ENCODE results near the gene PREX1.

Gene PREX1

GRCh38 chr20:48807586-48808381, 20.0 kb downstream of the PREX1 start:
- DNase-seq = no peak

GRCh38 chr20:48807051-48807450, 20.7 kb downstream of the PREX1 start:
- no peak for DNase-seq

- no peak for DNase-seq
Measured at GRCh38 chr20:48805716-48806115, 22.1 kb downstream of the PREX1 start.

- no peak for DNase-seq
Measured at GRCh38 chr20:48805286-48805685, 22.5 kb downstream of the PREX1 start.

- no peak for DNase-seq
Measured at GRCh38 chr20:48804300-48804980, 23.4 kb downstream of the PREX1 start.

GRCh38 chr20:48803176-48804053, 24.4 kb downstream of the PREX1 start:
- DNase-seq = no peak

- no peak for DNase-seq
Measured at GRCh38 chr20:48802647-48803046, 25.2 kb downstream of the PREX1 start.

- no peak for DNase-seq
Measured at GRCh38 chr20:48802216-48802615, 25.6 kb downstream of the PREX1 start.

- no peak for DNase-seq
Measured at GRCh38 chr20:48801197-48801596, 26.6 kb downstream of the PREX1 start.

GRCh38 chr20:48800177-48800576, 27.6 kb downstream of the PREX1 start:
- DNase-seq = no peak

- DNase-seq = no peak
Measured at GRCh38 chr20:48799328-48800105, 28.3 kb downstream of the PREX1 start.

- no peak for DNase-seq
Measured at GRCh38 chr20:48797850-48798747, 29.7 kb downstream of the PREX1 start.

- no peak for DNase-seq
Measured at GRCh38 chr20:48797275-48797825, 30.4 kb downstream of the PREX1 start.

- no peak for DNase-seq
Measured at GRCh38 chr20:48795732-48796131, 32.1 kb downstream of the PREX1 start.

- no peak for DNase-seq
Measured at GRCh38 chr20:48794816-48795457, 32.9 kb downstream of the PREX1 start.

- no peak for DNase-seq
Measured at GRCh38 chr20:48794360-48794759, 33.4 kb downstream of the PREX1 start.

GRCh38 chr20:48793776-48794175, 34.0 kb downstream of the PREX1 start:
- no peak for DNase-seq

- DNase-seq = no peak
Measured at GRCh38 chr20:48791666-48792071, 36.1 kb downstream of the PREX1 start.

- peak; percentile 89 for DNase-seq
Measured at GRCh38 chr20:48791014-48791413, 36.8 kb downstream of the PREX1 start.

GRCh38 chr20:48790473-48791003, 37.3 kb downstream of the PREX1 start:
- no peak for DNase-seq
